Stimulated activated CD4-positive, alpha-beta T cell treated with anti-CD3 and anti-CD28 coated beads, TNF-alpha, amount 100 ng/mL, for 24 hours (primary cell): ENCODE results near the gene NTNG1.
"Not testable (repeated sequence)": the region's sequence is repeated elsewhere in the genome, so short reads cannot be mapped to it uniquely, and the experiment has no call there.

Experiments used
- DNase-seq, 3 experiments: peaks; one replicate each; pipeline ENCODE4 v3.0.0-alpha.2; 2020; ENCODE audit warnings: low read depth in 3 of 3

Gene NTNG1

DNA sequence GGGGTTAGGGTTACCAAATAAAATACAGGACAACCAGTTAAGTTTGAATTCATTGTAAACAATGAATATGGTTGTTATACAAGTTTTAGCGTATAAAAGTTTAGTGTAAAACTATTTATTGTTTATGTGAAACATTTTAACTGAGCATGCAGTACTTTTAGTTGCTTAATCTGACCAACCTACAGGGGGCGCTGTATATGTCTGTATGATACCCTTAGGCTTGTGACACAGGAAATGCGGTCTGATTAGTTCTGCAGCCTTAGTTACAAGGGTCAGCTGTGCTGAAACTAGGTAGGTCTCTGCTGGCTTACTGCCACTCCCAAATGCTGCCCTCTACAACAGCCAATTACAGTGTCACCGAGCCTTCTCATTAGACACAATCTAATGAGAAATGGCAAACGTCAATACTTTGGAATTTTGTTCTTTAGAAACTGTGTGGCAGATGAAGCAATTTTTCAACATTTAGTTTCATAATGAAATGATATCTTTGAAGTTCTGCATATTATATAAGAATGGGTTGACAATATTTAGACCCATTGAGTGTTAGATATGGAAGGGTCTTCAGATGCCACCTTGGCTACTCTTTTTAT, 56.2 kb downstream of the NTNG1 start:
- DNase-seq, result no peak

DNA sequence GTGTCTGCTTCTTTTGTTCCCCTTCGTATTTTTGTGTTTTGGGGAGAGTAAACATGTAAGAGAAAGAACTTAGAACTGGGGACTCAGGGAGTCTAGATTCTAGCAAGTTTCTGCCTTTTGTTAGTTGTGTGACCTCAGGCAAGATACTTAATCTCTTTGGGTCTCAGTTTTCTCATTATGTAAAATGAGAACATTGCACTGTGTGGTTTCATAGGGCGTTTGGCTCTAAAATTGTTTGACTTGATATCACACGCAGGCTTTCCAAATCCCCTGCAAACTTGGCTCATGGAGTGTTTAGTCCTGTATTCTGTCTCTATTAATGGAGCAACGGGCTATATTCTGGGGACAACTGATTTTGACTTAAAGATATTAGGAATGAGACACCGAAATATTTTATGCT, 57.7 kb downstream of the NTNG1 start:
- no peak for DNase-seq

DNA sequence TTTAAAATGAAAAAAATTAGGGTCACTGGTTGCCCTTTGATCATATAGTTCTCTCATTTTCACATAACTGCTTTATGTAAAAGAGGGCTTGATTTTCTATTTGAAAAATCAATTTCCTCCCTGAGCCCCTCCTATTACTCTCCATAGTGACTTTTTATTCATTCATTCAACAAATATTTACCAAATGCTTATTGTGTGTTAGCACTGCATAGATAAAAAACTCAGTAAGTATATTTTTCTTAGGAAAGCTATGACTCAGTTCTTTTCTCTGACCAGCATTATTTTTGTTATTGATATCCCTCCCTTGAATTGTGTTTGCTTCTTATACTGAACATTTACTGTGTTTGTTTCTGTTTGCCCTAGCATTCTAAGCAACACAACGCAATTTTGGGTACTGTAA, 59.8 kb downstream of the NTNG1 start:
- no peak for DNase-seq

DNA sequence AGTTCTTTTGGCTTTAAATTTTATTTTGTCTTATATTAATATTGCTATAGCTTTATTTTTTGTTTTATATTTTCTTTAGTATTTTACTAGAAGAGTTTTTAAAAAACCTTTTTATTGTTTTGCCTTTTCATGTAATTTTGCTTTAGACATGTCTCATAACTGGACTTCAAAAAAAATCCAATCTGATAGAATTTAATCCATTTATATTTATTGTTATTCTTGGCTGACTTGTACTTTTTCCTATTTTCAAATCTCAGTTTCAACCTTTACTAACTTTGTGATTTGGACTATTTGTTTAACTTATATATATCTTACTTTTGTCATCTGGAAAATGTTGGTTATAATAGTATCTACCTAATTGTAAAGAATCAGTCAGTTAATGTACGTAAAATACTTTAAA, 61.2 kb downstream of the NTNG1 start:
- no peak for DNase-seq

DNA sequence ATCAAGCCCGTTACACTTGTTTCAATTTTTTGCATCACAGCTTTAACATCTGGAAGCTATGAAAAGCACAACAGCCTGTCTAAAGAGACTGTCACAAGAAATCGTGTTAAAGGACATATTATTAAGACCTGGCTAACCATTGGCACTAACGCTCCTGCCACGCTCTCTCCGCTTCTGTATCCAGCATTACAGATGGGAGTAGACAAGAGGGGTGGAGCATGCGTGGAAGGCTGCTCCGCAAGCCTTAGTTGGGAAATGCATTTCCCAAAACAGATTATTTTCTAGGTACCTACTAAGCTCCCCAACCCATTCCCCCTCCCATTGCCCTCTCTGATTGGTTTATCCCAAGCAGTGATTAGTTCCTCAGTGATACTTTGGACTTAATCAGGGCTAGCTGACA, 72.4 kb downstream of the NTNG1 start:
- no peak for DNase-seq

DNA sequence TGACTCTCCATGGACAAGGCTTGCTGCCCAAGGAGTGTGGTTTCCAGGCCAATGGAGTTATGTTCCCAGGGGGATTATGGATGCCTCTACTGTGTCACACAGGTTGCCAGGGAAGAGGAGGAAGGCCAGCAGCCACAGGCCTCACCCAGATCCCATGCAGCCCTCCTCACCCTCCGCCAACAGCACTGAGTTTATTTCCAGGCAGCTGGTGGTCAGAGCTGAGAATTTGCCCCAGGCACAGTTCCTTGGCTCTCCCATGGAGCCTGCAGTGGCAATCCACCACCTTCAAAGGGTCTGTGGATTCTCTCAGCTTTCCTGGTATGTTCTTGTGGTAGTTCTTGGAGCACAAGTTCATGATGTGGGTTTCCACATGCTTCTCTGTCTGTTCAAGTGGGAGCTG, 79.2 kb downstream of the NTNG1 start:
- DNase-seq, result no peak

DNA sequence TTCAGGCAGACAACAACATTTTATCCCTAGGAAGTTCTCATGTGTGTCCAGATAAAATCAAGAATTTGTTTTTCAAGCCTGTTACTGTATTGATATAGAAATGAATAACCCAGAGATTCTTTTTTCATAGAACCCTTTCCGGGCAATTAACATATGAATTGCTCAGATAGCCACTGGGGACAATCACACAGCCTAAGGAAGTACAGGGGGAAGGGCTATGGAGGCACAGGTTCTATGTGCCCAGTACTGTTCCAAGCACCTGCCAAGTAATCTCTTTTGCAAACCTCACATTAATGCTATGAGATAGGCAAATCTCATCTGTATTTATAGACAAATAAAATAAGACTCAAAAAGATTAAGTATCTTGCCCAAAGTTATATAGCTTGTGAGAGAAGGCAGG, 84.9 kb downstream of the NTNG1 start:
- DNase-seq, result no peak

DNA sequence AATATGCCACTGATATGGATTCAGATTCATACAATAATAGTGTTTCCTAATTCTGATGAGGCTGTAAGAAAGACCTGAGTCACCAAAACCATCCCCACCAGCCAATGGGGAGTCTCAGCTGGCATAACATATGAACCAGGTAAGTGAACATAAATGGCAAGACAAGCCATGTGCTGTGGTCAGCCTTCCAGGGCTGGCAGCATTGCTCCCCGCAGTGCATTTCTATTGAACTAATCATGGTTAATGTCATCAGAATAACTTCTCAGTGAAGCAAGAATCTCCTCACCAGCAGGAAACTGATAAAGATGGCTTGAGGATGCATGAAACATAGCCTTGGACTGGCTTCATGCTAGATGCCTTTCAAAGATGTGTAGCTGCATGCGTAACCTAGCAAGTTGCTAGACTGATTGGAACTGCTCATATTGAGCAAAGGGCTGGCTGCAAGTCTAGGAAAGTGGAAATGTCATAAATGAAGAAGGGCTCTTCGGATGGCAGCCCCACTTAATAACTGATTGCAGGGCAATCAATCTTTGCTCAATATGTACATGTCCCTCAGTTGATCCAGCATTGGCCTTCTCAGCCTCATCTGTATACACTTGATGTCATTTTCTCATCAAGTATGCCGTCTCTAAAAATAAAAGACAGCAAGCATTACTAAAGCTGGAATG, 88.0 kb downstream of the NTNG1 start:
- DNase-seq, result no peak

DNA sequence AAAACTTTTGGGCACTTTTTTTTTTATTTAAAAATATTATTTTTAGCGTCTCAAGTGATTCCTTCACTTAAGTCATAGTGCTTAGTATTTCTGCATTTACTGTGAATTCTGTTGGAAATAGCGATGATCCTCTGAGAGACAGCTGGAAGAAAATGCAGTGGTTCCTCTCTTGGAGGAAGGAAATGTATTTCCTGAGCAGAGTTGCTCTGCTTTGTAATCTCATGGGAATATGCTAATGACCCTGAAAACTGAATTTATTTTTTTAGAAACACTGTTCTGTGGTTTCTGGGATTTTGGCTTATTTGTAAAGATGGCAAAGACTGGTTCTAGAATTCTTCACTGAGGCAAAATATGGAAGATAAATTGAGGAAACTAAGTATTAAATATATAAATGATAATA, 88.9 kb downstream of the NTNG1 start:
- no peak for DNase-seq

DNA sequence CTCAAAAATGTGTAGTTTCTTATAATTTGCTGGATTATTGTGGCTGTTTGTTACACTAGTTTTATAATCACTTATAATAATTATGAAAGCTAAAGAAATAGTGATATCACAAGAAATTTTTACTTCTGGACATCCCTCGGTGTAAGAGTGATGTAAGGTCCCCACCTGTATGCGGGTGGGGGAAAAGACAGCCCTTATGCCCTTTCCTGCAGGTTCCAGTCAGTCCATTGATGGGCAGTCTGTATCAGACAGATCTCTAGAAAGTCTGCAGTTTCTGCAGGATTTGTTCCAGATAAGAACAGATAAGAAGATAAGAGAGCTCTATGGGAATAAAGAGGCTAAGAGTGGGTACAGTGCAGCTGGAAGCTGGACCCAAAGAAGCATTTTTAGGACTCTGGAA, 89.3 kb downstream of the NTNG1 start:
- no peak for DNase-seq

DNA sequence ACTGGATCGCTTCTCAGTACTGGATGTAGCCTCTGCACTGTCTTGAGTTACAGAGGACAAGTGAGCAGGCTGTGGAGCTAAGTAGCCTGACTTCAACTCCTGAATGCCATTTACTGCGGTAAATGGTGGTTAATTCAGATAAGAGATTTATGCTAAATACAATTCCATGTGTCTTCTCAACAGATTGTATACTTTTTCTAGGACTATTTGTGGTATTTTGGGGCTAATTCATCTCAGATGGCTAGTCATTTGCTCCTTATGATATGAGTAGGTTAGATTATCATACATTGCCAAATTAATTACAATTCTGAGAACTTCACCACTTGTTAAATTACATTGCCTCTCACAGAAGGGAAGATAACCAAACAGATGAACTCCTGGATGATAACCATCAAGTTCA, 90.5 kb downstream of the NTNG1 start:
- no peak for DNase-seq

DNA sequence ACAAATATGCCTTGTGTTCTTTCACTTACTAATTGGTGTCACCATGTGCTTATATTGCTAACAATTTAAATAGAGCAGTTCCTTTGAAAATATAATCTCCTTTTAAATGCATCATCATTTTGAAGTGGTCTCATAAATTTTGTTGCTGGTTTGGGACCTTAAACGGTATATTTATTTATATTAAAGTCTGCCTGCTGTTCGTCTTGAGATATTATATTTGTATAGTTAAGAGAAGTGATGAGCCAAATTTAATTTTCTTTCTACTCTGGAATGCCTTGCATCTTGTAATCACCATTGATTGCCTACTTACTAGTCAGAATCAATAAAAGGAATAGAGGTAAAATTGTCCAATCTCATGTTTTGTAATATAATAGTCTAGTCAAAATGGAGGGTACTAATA, 91.6 kb downstream of the NTNG1 start:
- DNase-seq, result no peak

DNA sequence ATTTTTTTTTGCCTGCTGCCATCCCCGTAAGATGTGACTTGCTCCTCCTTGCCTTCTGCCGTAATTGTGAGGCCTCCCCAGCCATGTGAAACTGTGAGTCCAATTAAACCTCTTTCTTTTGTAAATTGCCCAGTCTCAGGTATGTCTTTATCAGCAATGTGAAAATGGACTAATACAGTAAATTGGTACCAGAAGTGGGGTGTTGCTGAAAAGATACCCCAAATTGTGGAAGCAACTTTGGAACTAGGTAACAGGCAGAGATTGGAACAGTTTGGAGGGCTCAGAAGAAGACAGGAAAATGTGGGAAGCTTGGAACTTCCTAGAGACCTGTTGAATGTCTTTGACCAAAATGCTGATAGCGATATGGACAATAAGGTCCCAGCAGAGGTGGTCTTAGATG, 95.9 kb downstream of the NTNG1 start:
- not testable (repeated sequence) for DNase-seq

DNA sequence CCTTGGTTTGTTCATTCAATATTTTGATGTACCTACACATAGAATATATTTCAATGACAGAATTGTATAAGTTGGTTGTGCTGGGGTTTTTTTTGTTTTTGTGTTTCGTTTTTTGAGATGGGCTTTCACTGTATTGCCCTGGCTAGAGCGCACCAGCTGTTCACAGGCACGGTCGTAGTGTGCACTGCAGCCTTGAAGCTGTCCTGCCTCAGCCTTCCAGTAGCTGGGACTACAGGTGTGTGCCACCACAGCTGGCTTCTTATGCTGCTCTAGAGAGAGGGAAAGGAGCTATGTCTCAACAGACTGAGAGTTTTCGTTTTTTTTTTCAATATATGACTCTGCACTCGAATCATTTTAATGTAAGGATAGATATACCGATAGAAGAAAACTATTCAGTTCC, 102.6 kb downstream of the NTNG1 start:
- DNase-seq, result no peak

DNA sequence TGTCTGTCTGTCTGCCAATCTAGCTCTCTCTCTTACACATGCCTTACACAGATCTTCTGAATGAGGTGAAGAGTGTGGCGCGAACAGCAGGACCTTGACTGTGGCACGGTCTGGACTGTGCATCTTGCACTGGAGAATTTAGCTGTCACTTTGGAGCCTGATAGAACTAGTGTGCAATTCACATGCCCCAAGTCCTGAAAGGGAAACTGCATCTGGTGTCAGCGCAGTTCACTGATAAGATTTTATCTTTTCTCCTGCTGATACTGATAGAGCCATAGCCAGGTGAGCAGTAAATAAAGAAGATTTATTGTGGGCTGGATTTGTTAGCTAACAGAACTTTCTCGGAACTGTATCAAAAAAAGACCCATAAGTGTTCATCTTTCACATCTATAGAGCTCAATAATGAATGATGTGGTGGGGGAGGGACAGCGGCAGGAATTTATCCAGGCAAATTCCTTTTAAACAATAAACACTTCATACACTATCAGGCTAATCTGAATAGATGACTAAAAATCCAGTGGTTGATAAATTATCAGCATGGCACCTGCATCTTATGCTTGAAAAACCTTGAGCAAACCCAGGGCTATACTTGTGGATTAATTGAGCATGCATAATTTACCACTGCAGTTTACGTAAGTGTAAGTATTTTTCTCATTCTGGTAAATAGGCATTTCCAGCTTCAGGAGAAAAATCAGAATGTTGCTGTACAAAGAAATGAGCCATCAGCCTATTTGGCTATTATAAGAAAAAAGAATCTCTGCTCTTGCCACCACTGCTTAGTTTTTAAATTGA, 104.1 kb downstream of the NTNG1 start:
- no peak for DNase-seq

DNA sequence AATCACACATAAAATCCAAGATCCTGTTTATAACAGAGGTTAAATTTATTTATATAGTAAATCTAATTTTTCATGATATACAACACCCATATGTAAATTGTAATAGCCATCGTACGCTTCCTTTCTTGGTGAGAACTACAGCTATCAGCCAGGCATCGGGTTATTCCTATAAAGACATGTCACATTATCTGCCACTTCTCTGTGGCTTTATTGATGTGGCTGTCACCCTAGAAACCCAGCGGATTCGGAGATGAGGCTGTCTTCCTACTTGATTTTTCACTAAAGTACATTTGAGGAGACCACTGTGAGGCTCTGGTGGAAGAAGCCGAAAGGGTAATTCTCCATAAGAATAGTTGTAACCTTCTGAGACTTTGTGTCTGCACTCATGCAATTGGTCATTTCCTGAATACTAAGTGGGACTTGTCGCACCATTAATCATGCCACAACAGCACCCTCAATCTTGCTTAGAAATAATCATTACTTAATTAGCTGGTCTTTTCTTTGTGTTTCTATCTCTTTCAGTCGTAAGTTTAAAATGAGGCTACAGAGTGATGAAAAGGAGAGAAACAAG, 106.0 kb downstream of the NTNG1 start:
- DNase-seq, result no peak

DNA sequence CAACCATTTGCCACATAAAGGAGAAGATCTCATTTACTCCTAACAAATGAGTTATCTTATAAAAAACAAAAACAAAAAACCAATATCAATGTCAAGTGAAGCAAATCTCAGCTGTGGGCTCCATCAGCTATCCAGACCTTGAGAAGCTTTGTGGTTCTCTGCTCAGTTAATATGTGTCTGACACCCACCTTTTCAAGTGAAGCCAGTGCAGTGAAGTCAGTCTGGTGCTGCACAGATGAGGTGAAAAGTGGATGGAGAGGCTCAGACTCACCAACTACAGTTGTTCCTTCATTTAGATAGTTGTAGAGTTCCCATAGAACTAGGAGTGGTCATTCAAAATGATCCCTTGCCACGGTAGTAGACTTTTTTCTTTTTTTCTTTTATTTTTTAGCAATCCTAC, 106.8 kb downstream of the NTNG1 start:
- no peak for DNase-seq

DNA sequence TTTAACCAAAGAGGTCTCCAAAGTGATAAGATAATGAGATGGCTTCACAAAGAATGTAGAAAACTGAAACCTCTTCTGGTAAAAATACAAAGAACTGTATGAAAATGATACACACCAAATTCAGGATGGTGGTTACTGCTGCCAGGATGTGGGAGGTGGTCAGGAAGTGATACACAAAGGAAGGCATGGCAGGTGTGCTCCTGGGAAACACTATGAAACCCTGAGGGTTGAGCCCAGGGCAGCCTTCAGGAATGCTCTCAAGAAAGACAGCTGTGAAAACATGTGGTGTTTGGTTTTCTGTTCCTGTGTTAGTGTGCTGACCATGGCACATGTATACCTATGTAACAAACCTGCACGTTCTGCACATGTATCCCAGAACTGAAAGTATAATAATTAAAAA, 109.3 kb downstream of the NTNG1 start:
- no peak for DNase-seq

DNA sequence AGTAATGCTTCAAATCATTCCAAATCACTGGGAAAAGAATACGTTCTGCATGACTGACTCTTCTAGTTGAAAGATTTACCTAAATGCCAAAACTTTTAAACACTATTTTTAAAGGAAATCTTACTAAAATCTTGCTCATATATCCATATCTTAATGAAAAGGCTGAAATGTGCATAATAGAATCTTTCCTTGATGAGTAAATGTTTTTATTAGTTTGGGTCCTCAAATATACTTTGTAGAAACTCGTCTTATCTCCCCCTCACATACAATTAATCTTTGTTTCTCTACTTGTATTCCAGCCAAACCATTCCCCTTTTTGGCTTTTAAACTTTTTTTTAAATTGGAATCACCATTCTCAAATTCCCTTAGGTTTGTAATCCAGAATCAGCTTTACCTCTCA, 110.2 kb downstream of the NTNG1 start:
- no peak for DNase-seq

DNA sequence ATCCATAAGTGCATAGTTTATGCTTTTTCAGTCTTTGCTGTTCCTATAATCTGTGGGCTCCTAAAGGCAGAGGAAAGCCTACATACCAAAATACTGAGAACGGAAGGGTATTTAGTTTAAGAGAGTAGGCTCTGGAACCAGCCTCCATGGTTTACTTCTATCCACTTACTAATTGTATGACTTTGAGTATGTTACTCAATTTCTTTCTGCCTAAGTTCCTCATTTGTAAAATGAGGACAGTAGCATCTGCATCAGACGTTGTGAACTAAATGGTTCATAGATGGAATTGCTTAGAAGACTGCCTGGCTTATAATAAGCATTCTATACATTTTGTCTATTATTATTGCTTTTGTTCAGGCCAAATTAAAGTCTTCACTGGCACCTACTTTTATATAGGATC, 111.0 kb downstream of the NTNG1 start:
- no peak for DNase-seq

DNA sequence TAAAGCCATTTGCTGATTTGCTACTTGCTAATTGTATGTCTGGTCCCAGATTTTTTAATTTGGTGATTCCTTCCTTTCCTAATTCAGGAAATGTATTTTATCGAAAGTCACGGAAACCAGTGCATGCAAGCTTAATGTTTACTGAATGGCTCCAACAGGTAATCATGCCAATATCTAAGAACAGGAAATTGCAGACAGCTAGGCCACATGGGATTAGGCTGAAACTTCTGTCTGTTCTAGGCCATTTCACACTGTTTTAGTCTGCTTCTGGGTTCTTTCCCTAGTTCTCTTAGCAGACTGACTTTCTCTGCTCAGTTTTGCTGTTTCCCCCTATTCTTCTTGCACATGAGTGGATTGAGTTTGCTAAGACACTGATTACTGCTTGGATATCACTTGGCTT, 111.4 kb downstream of the NTNG1 start:
- DNase-seq, result no peak

DNA sequence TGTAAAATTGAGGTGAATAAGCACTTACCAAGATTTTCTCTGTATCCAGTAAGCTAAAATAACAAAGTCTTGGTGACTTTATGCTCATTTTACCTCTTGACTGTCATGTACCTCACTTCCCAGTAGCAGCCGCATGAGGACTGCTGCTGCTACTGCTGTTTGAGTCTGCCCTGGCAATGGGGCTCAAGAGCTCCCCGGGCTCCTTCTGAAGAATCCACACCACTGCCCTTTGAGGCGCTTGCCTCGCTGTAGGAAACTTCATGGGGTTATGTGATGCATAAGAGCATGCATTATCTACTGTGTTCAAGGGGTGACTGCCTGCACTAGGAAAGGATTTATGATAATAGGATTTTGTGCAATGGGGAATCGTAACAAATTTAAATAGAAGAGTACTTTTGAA, 113.5 kb downstream of the NTNG1 start:
- no peak for DNase-seq

DNA sequence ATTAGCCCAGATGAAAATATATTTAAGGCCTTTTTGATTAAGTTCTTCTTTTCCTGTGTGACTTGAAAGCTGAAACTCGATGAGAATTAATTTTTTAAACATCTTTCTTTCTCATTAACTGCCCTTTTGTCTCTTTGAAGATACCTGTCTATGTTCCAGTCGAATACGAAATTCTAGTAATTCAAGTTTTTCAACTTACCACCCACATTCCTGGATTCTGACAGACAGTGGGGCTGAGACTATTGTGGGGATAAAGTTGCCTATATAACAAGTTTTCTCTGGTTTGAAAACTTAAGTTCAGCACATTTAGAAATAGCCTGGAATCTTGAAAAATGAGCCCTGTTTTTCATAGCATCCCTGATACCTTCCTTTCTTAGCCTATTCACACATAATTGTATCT, 114.6 kb downstream of the NTNG1 start:
- no peak for DNase-seq
